Mesenchymal stem cell (in vitro differentiated cells and primary cell): ENCODE results near the gene PUS3.
"Not testable (repeated sequence)": the region's sequence is repeated elsewhere in the genome, so short reads cannot be mapped to it uniquely, and the experiment has no call there.

Experiments
- DNase-seq: peaks from one replicate; pipeline ENCODE4 v3.0.0-alpha.2; 2013
- H2AFZ ChIP-seq: one replicate; pipeline ENCODE4 v1.6.1; 2013; ENCODE audit warnings: low read depth, mild to moderate bottlenecking, control low read depth, inconsistent platforms, low read length, moderate library complexity
- H2AK5ac ChIP-seq: 2 replicates; pipeline ENCODE4 v1.6.1; 2013; ENCODE audit warnings: low read length, moderate library complexity, mild to moderate bottlenecking, inconsistent platforms; ENCODE audit not compliant: severe bottlenecking
- H2BK120ac ChIP-seq: one replicate; pipeline ENCODE4 v1.6.1; 2013; ENCODE audit warnings: low read depth, mild to moderate bottlenecking, inconsistent platforms, low read length, moderate library complexity
- H2BK12ac ChIP-seq, 2 experiments: one replicate each; pipeline ENCODE4 v1.6.1; 2013; ENCODE audit warnings: inconsistent platforms in 2 of 2, low read length in 2 of 2, mild to moderate bottlenecking in 2 of 2, moderate library complexity in 2 of 2, control low read depth in 1 of 2
- H2BK15ac ChIP-seq: one replicate; pipeline ENCODE4 v1.6.1; 2013; ENCODE audit warnings: mild to moderate bottlenecking, low read depth, inconsistent platforms; ENCODE audit not compliant: poor library complexity, severe bottlenecking
- H2BK5ac ChIP-seq: 2 replicates; pipeline ENCODE4 v1.6.1; 2013; ENCODE audit warnings: low read depth, mild to moderate bottlenecking, low read length, control low read depth, inconsistent platforms; ENCODE audit not compliant: poor library complexity, severe bottlenecking
- H3K14ac ChIP-seq, 2 experiments: one replicate each; pipeline ENCODE4 v1.6.1; 2013; ENCODE audit warnings: inconsistent platforms in 2 of 2, low read length in 2 of 2, control low read depth in 1 of 2, mild to moderate bottlenecking in 1 of 2, moderate library complexity in 1 of 2
- H3K18ac ChIP-seq, 2 experiments: one replicate each; pipeline ENCODE4 v1.6.1; 2013; ENCODE audit warnings: inconsistent platforms in 2 of 2, low read length in 2 of 2, control low read depth in 1 of 2, low read depth in 1 of 2, mild to moderate bottlenecking in 1 of 2
- H3K23ac ChIP-seq, 2 experiments: one replicate each; pipeline ENCODE4 v1.6.1; 2013; ENCODE audit warnings: inconsistent platforms in 2 of 2, low read length in 2 of 2, mild to moderate bottlenecking in 2 of 2, moderate library complexity in 2 of 2, control low read depth in 1 of 2
- H3K27ac ChIP-seq: 2 replicates; pipeline ENCODE4 v1.5.1; 2013; ENCODE audit warnings: mild to moderate bottlenecking, moderate library complexity, low read length, control low read depth, inconsistent platforms; ENCODE audit not compliant: poor library complexity, severe bottlenecking
- H3K27me3 ChIP-seq, 2 experiments: 2 replicates each; pipeline versions ENCODE4 v1.6.1 to v1.7.0; 2013; ENCODE audit warnings: low read length in 2 of 2, mild to moderate bottlenecking in 2 of 2, moderate library complexity in 2 of 2, control low read depth in 1 of 2, inconsistent platforms in 1 of 2; ENCODE audit not compliant: control insufficient read depth in 1 of 2, insufficient read depth in 1 of 2
- H3K36me3 ChIP-seq, 2 experiments: 2 replicates each; pipeline versions ENCODE4 v1.6.1 to v1.7.0; 2013; ENCODE audit warnings: low read length in 2 of 2, control low read depth in 1 of 2, inconsistent platforms in 1 of 2, low read depth in 1 of 2, mild to moderate bottlenecking in 1 of 2; ENCODE audit not compliant: insufficient read depth in 2 of 2, control insufficient read depth in 1 of 2
- H3K4ac ChIP-seq, 2 experiments: one replicate each; pipeline ENCODE4 v1.6.1; 2013; ENCODE audit warnings: inconsistent platforms in 2 of 2, low read length in 2 of 2, mild to moderate bottlenecking in 2 of 2, moderate library complexity in 2 of 2, control low read depth in 1 of 2, low read depth in 1 of 2
- H3K4me1 ChIP-seq: 2 replicates; pipeline ENCODE4 v1.6.1; 2013; ENCODE audit warnings: low read depth, low read length, control low read depth; ENCODE audit not compliant: control insufficient read depth, insufficient read depth
- H3K4me2 ChIP-seq: 2 replicates; pipeline ENCODE4 v1.6.1; 2013; ENCODE audit warnings: low read length, mild to moderate bottlenecking, inconsistent platforms; ENCODE audit not compliant: poor library complexity, severe bottlenecking
- H3K4me3 ChIP-seq, 2 experiments: 2 replicates each; pipeline versions ENCODE4 v1.5.1 to v1.7.0; 2013; ENCODE audit warnings: low read length in 2 of 2, mild to moderate bottlenecking in 2 of 2, control low read depth in 1 of 2, low read depth in 1 of 2; ENCODE audit not compliant: insufficient read depth in 1 of 2
- H3K79me1 ChIP-seq: replicated peaks from 2 replicates; pipeline ENCODE4 v1.6.1; 2013; ENCODE audit warnings: mild to moderate bottlenecking, control low read depth, low read length, inconsistent platforms; ENCODE audit not compliant: poor library complexity, severe bottlenecking
- H3K9ac ChIP-seq: 2 replicates; pipeline ENCODE4 v1.7.0; 2013; ENCODE audit warnings: mild to moderate bottlenecking, low read length, moderate library complexity
- H3K9me3 ChIP-seq: 2 replicates; pipeline ENCODE4 v1.7.0; 2013; ENCODE audit warnings: mild to moderate bottlenecking, low read length; ENCODE audit not compliant: control insufficient read depth
- H4K8ac ChIP-seq: one replicate; pipeline ENCODE4 v1.6.1; 2013; ENCODE audit warnings: inconsistent platforms, mild to moderate bottlenecking, low read length, moderate library complexity
- H4K91ac ChIP-seq: one replicate; pipeline ENCODE4 v1.6.1; 2013; ENCODE audit warnings: mild to moderate bottlenecking, low read length, inconsistent platforms
- WGBS: methylation state at CpG from one replicate; pipeline ENCODE4 v1.1.7; 2013; ENCODE audit warnings: mixed read lengths; 5-methylcytosine and 5-hydroxymethylcytosine counted together

PUS3 gene

DNA sequence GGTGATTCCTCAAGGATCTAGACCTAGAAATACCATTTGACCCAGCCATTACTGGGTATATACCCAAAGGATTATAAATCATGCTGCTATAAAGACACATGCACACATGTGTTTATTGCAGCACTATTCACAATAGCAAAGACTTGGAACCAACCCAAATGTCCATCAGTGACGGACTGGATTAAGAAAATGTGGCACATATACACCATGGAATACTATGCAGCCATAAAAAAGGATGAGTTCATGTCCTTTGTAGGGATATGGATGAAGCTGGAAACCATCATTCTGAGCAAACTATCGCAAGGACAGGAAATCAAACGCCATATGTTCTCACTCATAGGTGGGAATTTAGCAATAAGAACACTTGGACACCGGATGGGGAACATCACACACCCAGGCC lies 37.7 kb downstream of the PUS3 start:
- not testable (repeated sequence) for H3K4ac ChIP-seq, H4K8ac ChIP-seq, H3K23ac ChIP-seq, H3K9ac ChIP-seq, H3K4me1 ChIP-seq, H3K4me2 ChIP-seq, DNase-seq, H3K79me1 ChIP-seq, H3K27ac ChIP-seq, H2AK5ac ChIP-seq, H2AFZ ChIP-seq, H2BK15ac ChIP-seq, H3K18ac ChIP-seq, H2BK5ac ChIP-seq, H3K36me3 ChIP-seq, H2BK12ac ChIP-seq, H3K9me3 ChIP-seq, H3K4me3 ChIP-seq, H2BK120ac ChIP-seq, H3K14ac ChIP-seq, H4K91ac ChIP-seq
- peaks cover 0 to 15% of the 10 kb centered on the region in 2 experiments for H3K27me3 ChIP-seq
- 94% methylated on average over 3 of the region's 4 CpGs for WGBS

DNA sequence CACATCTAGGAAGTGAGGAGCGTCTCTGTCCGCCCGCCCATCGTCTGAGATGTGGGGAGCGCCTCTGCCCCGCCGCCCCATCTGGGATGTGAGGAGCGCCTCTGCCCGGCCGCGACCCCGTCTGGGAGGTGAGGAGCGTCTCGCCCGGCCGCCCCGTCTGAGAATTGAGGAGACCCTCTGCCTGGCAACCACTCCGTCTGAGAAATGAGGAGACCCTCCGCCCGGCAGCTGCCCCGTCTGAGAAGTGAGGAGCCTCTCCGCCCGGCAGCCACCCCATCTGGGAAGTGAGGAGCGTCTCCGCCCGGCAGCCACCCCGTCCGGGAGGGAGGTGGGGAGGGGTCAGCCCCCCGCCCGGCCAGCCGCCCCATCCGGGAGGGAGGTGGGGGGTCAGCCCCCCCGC lies 40.2 kb downstream of the PUS3 start:
- not testable (repeated sequence) for H4K8ac ChIP-seq
- WGBS = 80% methylated on average over 4 of the region's 33 CpGs

DNA sequence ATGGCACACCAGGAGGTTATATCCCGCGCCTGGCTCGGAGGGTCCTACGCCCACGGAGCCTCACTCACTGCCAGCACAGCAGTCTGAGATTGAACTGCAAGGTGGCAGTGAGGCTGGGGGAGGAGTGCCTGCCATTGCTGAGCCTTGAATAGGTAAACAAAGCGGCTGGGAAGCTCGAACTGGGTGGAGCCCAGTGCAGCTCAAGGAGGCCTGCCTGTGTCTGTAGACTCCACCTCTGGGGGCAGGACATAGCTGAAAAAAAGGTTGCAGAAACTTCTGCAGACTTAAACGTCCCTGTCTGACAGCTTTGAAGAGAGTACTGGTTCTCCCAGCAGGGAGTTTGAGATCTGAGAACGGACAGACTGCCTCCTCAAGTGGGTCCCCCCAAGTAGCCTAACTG lies 45.3 kb downstream of the PUS3 start:
- H3K4me1 ChIP-seq, H4K8ac ChIP-seq, H2BK15ac ChIP-seq, H4K91ac ChIP-seq, H3K23ac ChIP-seq, H2AFZ ChIP-seq, H3K27ac ChIP-seq, H2BK5ac ChIP-seq, H2AK5ac ChIP-seq, H3K4ac ChIP-seq, DNase-seq, H3K27me3 ChIP-seq, H3K9me3 ChIP-seq, H3K79me1 ChIP-seq, H3K4me2 ChIP-seq, H2BK12ac ChIP-seq, H3K18ac ChIP-seq, H3K36me3 ChIP-seq, H3K4me3 ChIP-seq, H3K14ac ChIP-seq, H2BK120ac ChIP-seq, H3K9ac ChIP-seq: not testable (repeated sequence)
- 77% methylated on average over 9 of the region's 9 CpGs for WGBS

More for the DNA sequence above, 40.2 kb downstream of the PUS3 start:
- not testable (repeated sequence) for H2BK120ac ChIP-seq, H3K27ac ChIP-seq, H3K4ac ChIP-seq, H4K91ac ChIP-seq, DNase-seq, H3K14ac ChIP-seq, H3K23ac ChIP-seq, H3K18ac ChIP-seq, H3K9me3 ChIP-seq, H2AFZ ChIP-seq, H2BK5ac ChIP-seq, H3K36me3 ChIP-seq, H3K4me2 ChIP-seq, H3K4me3 ChIP-seq, H2AK5ac ChIP-seq, H2BK12ac ChIP-seq, H3K27me3 ChIP-seq, H3K4me1 ChIP-seq, H3K79me1 ChIP-seq, H2BK15ac ChIP-seq, H3K9ac ChIP-seq

DNA sequence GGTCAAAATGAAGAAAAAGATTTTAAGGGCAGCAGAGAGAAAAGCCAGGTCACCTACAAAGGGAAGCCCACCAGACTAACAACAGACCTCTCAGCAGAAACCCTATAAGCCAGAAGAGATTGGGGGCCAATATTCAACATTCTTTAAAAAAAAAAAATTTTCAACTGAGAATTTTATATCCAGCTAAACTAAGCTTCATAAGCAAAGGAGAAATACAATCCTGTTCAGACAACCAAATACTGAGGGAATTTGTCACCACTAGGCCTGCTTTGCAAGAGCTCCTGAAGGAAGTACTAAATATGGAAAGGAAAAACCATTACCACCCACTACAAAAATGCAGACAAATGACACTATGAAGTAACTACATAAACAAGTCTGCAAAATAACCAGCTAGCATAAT lies 56.8 kb downstream of the PUS3 start:
- no peak overlapping the region for H2BK120ac ChIP-seq
- H4K91ac ChIP-seq = no peak overlapping the region
- DNase-seq = no peak
- no peak overlapping the region for H2BK12ac ChIP-seq
- H3K4me1 ChIP-seq = no peaks in the 10 kb centered on the region
- no peak overlapping the region for H2BK15ac ChIP-seq
- H3K4me2 ChIP-seq = no peak overlapping the region
- no peak overlapping the region for H3K4me3 ChIP-seq
- H2AFZ ChIP-seq = no peak overlapping the region
- H3K9me3 ChIP-seq = peaks cover 30% of the 10 kb centered on the region
- H3K36me3 ChIP-seq = no peaks in the 10 kb centered on the region
- H3K4ac ChIP-seq = no peak overlapping the region
- no peak overlapping the region for H4K8ac ChIP-seq
- no peaks in the 10 kb centered on the region for H3K27me3 ChIP-seq
- H3K9ac ChIP-seq = no peak overlapping the region
- H3K14ac ChIP-seq = no peak overlapping the region
- H3K23ac ChIP-seq = no peak overlapping the region
- no peak overlapping the region for H3K27ac ChIP-seq
- no peak overlapping the region for H2BK5ac ChIP-seq
- no peaks in the 10 kb centered on the region for H3K79me1 ChIP-seq
- H2AK5ac ChIP-seq = no peak overlapping the region
- H3K18ac ChIP-seq = no peak overlapping the region
